ENCODE measurements around the gene TAF15.

DNA sequence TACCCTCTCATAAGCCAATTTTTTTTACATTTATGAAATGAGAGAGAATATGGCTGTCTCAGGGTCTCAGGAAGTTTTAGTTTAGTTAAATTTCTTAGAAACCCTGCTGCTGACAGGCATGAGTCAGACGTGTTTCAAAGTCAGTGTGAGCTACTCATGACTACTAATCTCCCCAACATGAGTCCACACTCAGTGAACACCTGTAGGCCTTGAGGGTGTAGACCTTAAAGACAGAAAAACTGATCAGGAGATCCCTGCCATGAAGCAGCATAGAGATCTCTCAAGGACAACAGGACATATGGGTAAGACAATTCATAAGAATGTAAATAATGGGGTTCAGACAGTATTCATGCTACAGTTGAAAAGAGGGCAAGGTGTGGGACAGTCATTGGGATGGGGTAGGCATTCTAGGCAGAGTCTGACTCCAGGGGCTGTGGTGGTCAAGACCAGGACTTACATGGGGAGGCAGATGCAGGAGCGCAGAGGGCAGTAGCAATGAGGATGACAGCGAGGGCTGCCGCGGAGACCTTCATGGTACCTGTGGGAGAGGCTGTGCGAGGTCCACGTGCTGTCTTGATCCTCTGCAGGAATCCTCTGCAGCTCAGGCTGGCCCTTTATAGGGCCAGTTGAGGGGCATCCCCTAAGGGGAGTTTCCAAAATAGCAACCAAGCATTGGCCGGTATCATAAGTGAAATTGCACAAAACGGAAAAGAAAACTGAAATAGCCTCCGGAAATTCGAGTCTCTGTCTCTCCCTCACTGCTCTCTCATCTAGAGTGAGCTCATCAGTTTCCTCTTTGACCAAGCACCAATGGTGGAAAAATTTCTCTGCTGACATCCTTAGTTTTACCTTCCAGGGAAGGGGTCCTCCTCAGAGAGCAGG, 70.7 kb downstream of the TAF15 start, which contains the start of gene CCL5:
- TF ChIP-seq, protein P1, sequence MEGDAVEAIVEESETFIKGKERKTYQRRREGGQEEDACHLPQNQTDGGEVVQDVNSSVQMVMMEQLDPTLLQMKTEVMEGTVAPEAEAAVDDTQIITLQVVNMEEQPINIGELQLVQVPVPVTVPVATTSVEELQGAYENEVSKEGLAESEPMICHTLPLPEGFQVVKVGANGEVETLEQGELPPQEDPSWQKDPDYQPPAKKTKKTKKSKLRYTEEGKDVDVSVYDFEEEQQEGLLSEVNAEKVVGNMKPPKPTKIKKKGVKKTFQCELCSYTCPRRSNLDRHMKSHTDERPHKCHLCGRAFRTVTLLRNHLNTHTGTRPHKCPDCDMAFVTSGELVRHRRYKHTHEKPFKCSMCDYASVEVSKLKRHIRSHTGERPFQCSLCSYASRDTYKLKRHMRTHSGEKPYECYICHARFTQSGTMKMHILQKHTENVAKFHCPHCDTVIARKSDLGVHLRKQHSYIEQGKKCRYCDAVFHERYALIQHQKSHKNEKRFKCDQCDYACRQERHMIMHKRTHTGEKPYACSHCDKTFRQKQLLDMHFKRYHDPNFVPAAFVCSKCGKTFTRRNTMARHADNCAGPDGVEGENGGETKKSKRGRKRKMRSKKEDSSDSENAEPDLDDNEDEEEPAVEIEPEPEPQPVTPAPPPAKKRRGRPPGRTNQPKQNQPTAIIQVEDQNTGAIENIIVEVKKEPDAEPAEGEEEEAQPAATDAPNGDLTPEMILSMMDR (optimal IDR thresholded peaks at IDR 0.05 in 1 of 3, IDR thresholded peaks at IDR 0.05 in 1 of 3, conservative IDR thresholded peaks at IDR 0.05 in 1 of 3; ENCODE audit: extremely low read depth in 1 of 3, insufficient read depth in 2 of 3, low read length in 3 of 3): no peak
- TF ChIP-seq EZH2 (IDR thresholded peaks at IDR 0.05; ENCODE audit: low read length): no peak

Data from keratinocyte (primary cell).